BJ (cell line): ENCODE results near the gene RRP15. TPM values are rescaled to one million over a fixed set of nuclear protein-coding genes. Genes with fewer than 3 reads are reported as not detected.

Source experiments
- CTCF ChIA-PET: fragments of 350-600 bp; formaldehyde crosslinking; extraction: SDS; loops from one replicate; lab custom pipeline; 2021; ENCODE audit warnings: antibody characterized with exemption, inconsistent platforms; lab: Yijun Ruan, JAX
- POLR2A ChIA-PET: fragments of 300-600 bp; sonication (Branson Sonifier 250); formaldehyde crosslinking; extraction: SDS; loops from one replicate; lab custom pipeline; 2021; ENCODE audit warnings: antibody characterized with exemption; lab: Charles Lee
- DNase-seq: peaks from one replicate; pipeline ENCODE4 v3.0.0-alpha.2; 2011; ENCODE audit warnings: low read depth
- H3K27me3 ChIP-seq: 2 replicates; pipeline ENCODE4 v1.6.0; 2011; ENCODE audit warnings: low read length; ENCODE audit not compliant: control insufficient read depth, insufficient read depth
- H3K36me3 ChIP-seq: 2 replicates; pipeline ENCODE4 v1.5.1; 2011; ENCODE audit warnings: low read length; ENCODE audit not compliant: control insufficient read depth, insufficient read depth
- H3K4me3 ChIP-seq: 2 replicates; pipeline ENCODE4 v1.5.1; 2011; ENCODE audit warnings: low read depth, mild to moderate bottlenecking, control low read depth, low read length
- CTCF ChIP-seq: IDR thresholded peaks from 2 replicates; pipeline ENCODE4 v1.5.1; 2011; ENCODE audit warnings: low read depth, mild to moderate bottlenecking, control low read depth, inconsistent platforms, low read length, moderate library complexity; ENCODE audit not compliant: insufficient read depth
- polyA plus RNA-seq: library from polyadenylated mRNA; depleted of rRNA; stranded (reverse); fragments of >200 nt; gene quantifications from 2 replicates; pipeline ENCODE4 v1.2.3, GENCODE V29; 2011

The RRP15 gene
- polyA plus RNA-seq, 1 experiment = 0.88 TPM

GRCh38 chr1:218332416-218332815 lies 47.3 kb downstream of the RRP15 start:
- Histone ChIP-seq H3K27me3 (no peaks in the 10 kb centered on the region), H3K36me3 (no peaks in the 10 kb centered on the region), H3K4me3 (no peak overlapping the region)
- no peak for DNase-seq
- POLR2A ChIA-PET = no interaction called here
- CTCF ChIA-PET = no interaction called here
- TF ChIP-seq CTCF = no peak

- ChIA-PET POLR2A (no interaction called here), CTCF (no interaction called here)
- Histone ChIP-seq H3K4me3 (no peak overlapping the region), H3K27me3 (no peaks in the 10 kb centered on the region), H3K36me3 (no peaks in the 10 kb centered on the region)
- no peak for DNase-seq
- TF ChIP-seq CTCF = no peak
Measured at GRCh38 chr1:218336328-218336727, 51.2 kb downstream of the RRP15 start.

GRCh38 chr1:218339267-218339831 lies 54.3 kb downstream of the RRP15 start:
- no peak overlapping the region for H3K4me3 ChIP-seq
- DNase-seq = no peak
- ChIA-PET POLR2A (no interaction called here), CTCF (interaction anchor here (0.9 to 2.6 kb wide), 13 partner anchors 8 to 1473 kb away, joined by 3 to 10 read pairs (median 3); no protein-coding TSS in a partner anchor)
- H3K27me3 ChIP-seq = no peaks in the 10 kb centered on the region
- H3K36me3 ChIP-seq = no peaks in the 10 kb centered on the region
- TF ChIP-seq CTCF = peak; percentile 69

GRCh38 chr1:218341325-218341724 lies 56.2 kb downstream of the RRP15 start:
- DNase-seq = no peak
- POLR2A ChIA-PET = no interaction called here
- H3K4me3 ChIP-seq = no peak overlapping the region
- CTCF ChIA-PET = interaction anchor here (1.4 to 2.6 kb wide), 4 partner anchors 11 to 211 kb away, joined by 3 to 8 read pairs (median 6); no protein-coding TSS in a partner anchor
- TF ChIP-seq CTCF = no peak
- no peaks in the 10 kb centered on the region for H3K27me3 ChIP-seq
- no peaks in the 10 kb centered on the region for H3K36me3 ChIP-seq

DNA sequence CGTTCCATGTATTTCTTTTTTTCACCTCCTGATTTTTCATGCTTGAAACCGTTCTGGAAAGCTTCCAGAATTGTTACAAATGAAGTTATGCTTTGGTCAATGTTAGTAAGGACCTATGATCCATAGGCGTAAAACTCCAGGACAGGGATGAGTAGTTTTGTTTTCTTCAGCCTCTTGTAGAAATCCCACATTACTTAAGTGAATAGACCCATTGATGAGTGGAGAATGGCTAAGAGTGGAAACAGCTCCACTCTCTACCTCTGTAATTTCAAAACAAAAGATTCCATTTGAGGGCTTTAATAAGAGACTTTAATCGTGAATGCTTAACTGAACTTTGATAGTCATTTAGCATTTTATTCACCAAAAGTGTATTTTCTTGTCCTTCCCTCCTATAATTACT lies 57.0 kb downstream of the RRP15 start:
- POLR2A ChIA-PET = no interaction called here
- no peak for TF ChIP-seq CTCF
- CTCF ChIA-PET = interaction anchor here (1.9 to 2.0 kb wide), 2 partner anchors 204 to 211 kb away, joined by 6 to 8 read pairs; no protein-coding TSS in a partner anchor
- no peaks in the 10 kb centered on the region for H3K27me3 ChIP-seq
- no peak overlapping the region for H3K4me3 ChIP-seq
- no peak for DNase-seq
- H3K36me3 ChIP-seq = no peaks in the 10 kb centered on the region
